ENCODE measurements around the gene ABI2.

- TF ChIP-seq CTCF (IDR thresholded peaks at IDR 0.05), result no peak
- TF ChIP-seq POLR2A (IDR thresholded peaks at IDR 0.05), result no peak
- no peak for TF ChIP-seq POLR2AphosphoS5 (IDR thresholded peaks at IDR 0.05)
Measured at GRCh38 chr2:203399031-203399430, 70.8 kb downstream of the ABI2 start.
